HEK293 (cell line): ENCODE data around the gene DMWD.

Experiments
- CTCF ChIA-PET: fragments of 350-600 bp; formaldehyde crosslinking; extraction: SDS; loops from one replicate; lab custom pipeline; 2021; ENCODE audit warnings: antibody characterized with exemption; lab: Yijun Ruan, JAX
- POLR2A ChIA-PET: fragments of 300-600 bp; formaldehyde crosslinking; extraction: SDS; loops from one replicate; lab custom pipeline; 2020; ENCODE audit warnings: antibody characterized with exemption, inconsistent platforms; lab: Yijun Ruan, JAX
- H3K27ac ChIP-seq: fragments of 200-500 bp; sonication (Bioruptor generic); 2 replicates; pipeline ENCODE4 v1.5.1; 2014; ENCODE audit warnings: low read depth, low read length, control low read depth, inconsistent platforms; ENCODE audit errors: extremely low read depth
- H3K36me3 ChIP-seq, 2 experiments: fragments of 200-500 bp in 1 of 2; sonication (Bioruptor generic) in 1 of 2; 1 replicate in 1 of 2; 2 replicates in 1 of 2; pipeline ENCODE4 v1.5.1; 2014 to 2017; ENCODE audit warnings: inconsistent platforms in 2 of 2, low read length in 2 of 2; ENCODE audit not compliant: control insufficient read depth in 2 of 2, insufficient read depth in 1 of 2
- H3K4me1 ChIP-seq: fragments of 200-500 bp; sonication (Bioruptor generic); 2 replicates; pipeline ENCODE4 v1.5.1; 2014; ENCODE audit warnings: mild to moderate bottlenecking, low read length, inconsistent platforms; ENCODE audit not compliant: control insufficient read depth, insufficient read depth
- H3K4me3 ChIP-seq: 2 replicates; pipeline ENCODE4 v1.5.1; 2011; ENCODE audit warnings: low read depth, mild to moderate bottlenecking, control low read depth, low read length, moderate library complexity
- H3K9me3 ChIP-seq: fragments of 200-500 bp; sonication (Bioruptor generic); 2 replicates; pipeline ENCODE4 v1.5.1; 2014; ENCODE audit warnings: low read depth, low read length, inconsistent platforms; ENCODE audit not compliant: control insufficient read depth, insufficient read depth
- FEZF1 ChIP-seq: fragments of 450-650 bp; formaldehyde crosslinking; IDR thresholded peaks from 2 replicates; pipeline ENCODE4 v1.5.1; 2016; ENCODE audit warnings: missing biosample characterization, missing genetic modification characterization
- GLI2 ChIP-seq: fragments of 450-650 bp; formaldehyde crosslinking; IDR thresholded peaks from 2 replicates; pipeline ENCODE4; 2017; ENCODE audit warnings: missing biosample characterization, missing genetic modification characterization, low read depth, borderline replicate concordance
- GLI4 ChIP-seq: fragments of 450-650 bp; formaldehyde crosslinking; IDR thresholded peaks from 2 replicates; pipeline ENCODE4 v1.5.1; 2016; ENCODE audit warnings: missing biosample characterization, missing genetic modification characterization
- HOXA7 ChIP-seq: sonication (generic); formaldehyde crosslinking; IDR thresholded peaks from 2 replicates; pipeline ENCODE4 v1.8.1; 2022; ENCODE audit warnings: missing genetic modification reagents, borderline replicate concordance
- MEIS1 ChIP-seq: sonication (generic); formaldehyde crosslinking; IDR thresholded peaks from 2 replicates; pipeline ENCODE4 v1.8.1; 2022; ENCODE audit warnings: missing genetic modification reagents, mild to moderate bottlenecking, borderline replicate concordance
- REPIN1 ChIP-seq: fragments of 450-650 bp; formaldehyde crosslinking; IDR thresholded peaks from 2 replicates; pipeline ENCODE4 v1.5.1; 2017; ENCODE audit warnings: missing biosample characterization, missing genetic modification characterization, low read depth
- SETDB1 ChIP-seq: IDR thresholded peaks from one replicate; pipeline ENCODE4 v1.6.1; 2017; ENCODE audit warnings: mild to moderate bottlenecking, low read length, moderate library complexity, mixed read lengths; ENCODE audit not compliant: insufficient read length
- SP2 ChIP-seq: fragments of 450-650 bp; formaldehyde crosslinking; IDR thresholded peaks from 2 replicates; pipeline ENCODE4 v1.5.1; 2016; ENCODE audit warnings: missing biosample characterization, missing genetic modification characterization
- ZBTB20 ChIP-seq: fragments of 450-650 bp; formaldehyde crosslinking; IDR thresholded peaks from 2 replicates; pipeline ENCODE4 v1.5.1; 2016; ENCODE audit warnings: missing biosample characterization, missing genetic modification characterization
- ZBTB7A ChIP-seq: fragments of 450-650 bp; formaldehyde crosslinking; IDR thresholded peaks from 2 replicates; pipeline ENCODE4 v1.5.1; 2016; ENCODE audit warnings: low read depth, missing biosample characterization, missing genetic modification characterization
- ZIC2 ChIP-seq: fragments of 450-650 bp; formaldehyde crosslinking; IDR thresholded peaks from 2 replicates; pipeline ENCODE4 v1.5.1; 2016; ENCODE audit warnings: missing biosample characterization, missing genetic modification characterization
- ZNF132 ChIP-seq: fragments of 450-650 bp; formaldehyde crosslinking; IDR thresholded peaks from 2 replicates; pipeline ENCODE4 v1.5.1; 2017; ENCODE audit warnings: missing biosample characterization, missing genetic modification characterization, borderline replicate concordance
- ZNF140 ChIP-seq: fragments of 450-650 bp; formaldehyde crosslinking; IDR thresholded peaks from 2 replicates; pipeline ENCODE4 v1.5.1; 2016; ENCODE audit warnings: missing biosample characterization, missing genetic modification characterization
- ZNF155 ChIP-seq: fragments of 450-650 bp; formaldehyde crosslinking; IDR thresholded peaks from 2 replicates; pipeline ENCODE4 v1.5.1; 2016; ENCODE audit warnings: missing biosample characterization, missing genetic modification characterization
- ZNF175 ChIP-seq: fragments of 450-650 bp; formaldehyde crosslinking; IDR thresholded peaks from 2 replicates; pipeline ENCODE4 v1.5.1; 2016; ENCODE audit warnings: missing biosample characterization, missing genetic modification characterization
- ZNF239 ChIP-seq: fragments of 450-650 bp; formaldehyde crosslinking; IDR thresholded peaks from 2 replicates; pipeline ENCODE4 v1.5.1; 2016; ENCODE audit warnings: missing biosample characterization, missing genetic modification characterization
- ZNF280C ChIP-seq: fragments of 450-650 bp; formaldehyde crosslinking; IDR thresholded peaks from 2 replicates; pipeline ENCODE4 v1.5.1; 2016; ENCODE audit warnings: missing biosample characterization, missing genetic modification characterization
- ZNF433 ChIP-seq: fragments of 450-650 bp; formaldehyde crosslinking; IDR thresholded peaks from 2 replicates; pipeline ENCODE4 v1.5.1; 2016; ENCODE audit warnings: missing biosample characterization, missing genetic modification characterization, low read depth
- ZNF555 ChIP-seq: fragments of 450-650 bp; formaldehyde crosslinking; conservative IDR thresholded peaks from 2 replicates; pipeline ENCODE4 v1.5.1; 2017; ENCODE audit warnings: missing biosample characterization, mild to moderate bottlenecking, missing genetic modification characterization, inconsistent platforms
- ZNF596 ChIP-seq: fragments of 450-650 bp; IDR thresholded peaks from 2 replicates; pipeline ENCODE4 v1.5.0; 2018; ENCODE audit warnings: missing biosample characterization, mild to moderate bottlenecking, missing genetic modification characterization, moderate library complexity
- ZNF610 ChIP-seq: fragments of 450-650 bp; formaldehyde crosslinking; IDR thresholded peaks from 2 replicates; pipeline ENCODE4 v1.5.1; 2016; ENCODE audit warnings: missing biosample characterization, missing genetic modification characterization, borderline replicate concordance
- ZNF654 ChIP-seq: fragments of 450-650 bp; formaldehyde crosslinking; IDR thresholded peaks from 2 replicates; pipeline ENCODE4 v1.5.1; 2016; ENCODE audit warnings: low read depth, missing biosample characterization, missing genetic modification characterization
- ZXDB ChIP-seq: fragments of 450-650 bp; formaldehyde crosslinking; IDR thresholded peaks from 2 replicates; pipeline ENCODE4 v1.5.1; 2016; ENCODE audit warnings: missing biosample characterization, missing genetic modification characterization

The DMWD gene

DNA sequence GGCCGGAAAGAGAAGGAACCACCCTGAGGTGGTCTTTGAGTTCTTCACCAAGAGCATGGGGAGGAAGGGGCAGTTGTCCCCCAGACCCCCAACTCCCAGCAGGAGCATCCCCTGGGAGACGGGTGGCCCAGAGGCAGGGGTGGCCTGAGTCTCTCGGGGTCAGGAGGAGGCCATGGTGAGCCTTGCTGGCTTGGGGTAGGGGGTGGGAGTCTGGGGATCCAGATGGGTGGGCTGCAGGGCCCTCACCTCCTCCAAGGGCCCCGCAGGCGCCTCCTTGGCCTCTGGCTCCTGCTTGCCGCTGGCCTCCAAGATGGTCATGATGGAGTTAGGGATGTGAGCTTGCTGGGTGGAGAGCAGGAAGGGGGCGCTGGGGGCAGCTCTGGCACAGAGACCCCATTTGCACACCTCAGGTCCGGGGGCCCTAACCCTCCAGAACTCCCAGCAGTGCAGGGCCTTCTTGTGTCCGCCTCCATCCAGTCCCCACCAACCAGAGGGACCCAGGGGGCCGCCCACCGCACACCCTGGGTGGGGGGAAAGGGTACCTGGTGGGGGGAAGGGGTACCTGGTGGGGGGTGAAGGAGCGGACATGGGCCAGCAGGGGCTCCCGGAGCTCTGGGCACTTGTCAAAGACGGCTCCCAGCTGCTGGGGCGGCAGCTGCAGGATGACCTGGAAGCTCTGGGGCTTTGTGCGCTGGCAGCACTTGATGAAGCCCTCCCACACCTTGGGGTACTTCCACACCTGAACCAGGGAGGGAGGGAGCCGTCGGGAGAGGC is 23.8 kb upstream of the DMWD start:
- Histone ChIP-seq H3K36me3 (peaks cover 0 to 31% of the 10 kb centered on the region in 2 experiments; a peak in 2 of 3 replicates), H3K4me3 (no peak overlapping the region), H3K27ac (0 out of 2 replicates have a peak overlapping the region, but pooled peaks have one; percentile 30), H3K4me1 (peaks cover 4% of the 10 kb centered on the region; the same call in 1 of the 2 replicates), H3K9me3 (no peaks in the 10 kb centered on the region)
- TF ChIP-seq SETDB1 (no peak), SP2 (no peak), ZNF132 (tag by site-specific recombination) (no peak), ZNF239 (tag by site-specific recombination) (no peak), REPIN1 (tag by site-specific recombination) (no peak), MEIS1 (CRISPR knock-in tag) (no peak), ZBTB7A (tag by site-specific recombination) (no peak), ZNF610 (no peak), ZBTB20 (tag by site-specific recombination) (no peak), GLI2 (tag by site-specific recombination) (no peak), ZNF155 (no peak), FEZF1 (tag by site-specific recombination) (no peak), ZNF654 (tag by site-specific recombination) (no peak), ZIC2 (tag by site-specific recombination) (no peak)
- ChIA-PET POLR2A (interaction anchor here (0.6 to 1.6 kb wide), 11 partner anchors 9 to 203 kb away, joined by 3 to 7 read pairs (median 3); partner anchors contain the start of genes CCDC61, QPCTL and SYMPK), CTCF (interaction anchor here (0.5 to 3.4 kb wide), 58 partner anchors 8 to 1193 kb away, joined by 3 to 80 read pairs (median 5); partner anchors contain the start of genes CCDC61, DMPK, DMWD and FOXA3)

DNA sequence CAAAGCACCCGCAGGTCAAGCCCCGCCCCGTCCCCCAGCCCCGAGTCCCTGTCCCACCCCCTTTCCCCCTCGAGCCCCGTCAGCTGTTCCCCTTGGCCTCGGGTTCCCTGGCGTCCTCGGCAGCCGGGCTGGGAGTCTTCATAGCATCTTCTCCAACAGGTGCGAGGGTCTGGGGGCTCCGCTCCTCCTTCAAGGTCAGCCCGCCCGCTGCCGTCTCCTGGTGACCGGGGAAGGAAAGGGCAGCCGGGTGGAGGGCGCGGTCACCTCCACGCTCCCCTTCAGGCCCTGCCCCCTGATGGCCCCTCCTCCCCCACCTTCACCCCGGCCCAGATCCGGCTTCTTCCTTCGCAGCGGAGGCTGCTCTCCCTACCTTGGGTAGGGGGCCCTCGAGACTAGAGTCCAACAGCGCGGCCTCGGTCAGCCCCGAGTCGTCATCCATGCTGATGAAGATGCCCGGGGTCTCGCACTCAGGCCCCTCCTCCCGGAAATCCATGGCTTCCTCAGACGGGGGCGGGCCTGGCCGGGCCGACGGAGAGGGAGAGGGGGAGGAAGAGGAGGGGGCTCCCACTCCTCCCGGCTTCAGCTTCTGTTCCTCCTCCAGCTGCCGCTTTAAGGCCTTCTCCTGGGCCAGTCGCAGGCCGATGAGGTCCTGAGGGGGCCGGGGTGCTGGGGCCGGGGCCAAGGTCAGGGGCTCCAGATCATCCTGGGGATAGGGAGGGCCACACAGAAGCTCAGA is 23.0 kb upstream of the DMWD start:
- no peak overlapping the region for H3K27ac ChIP-seq
- POLR2A ChIA-PET: interaction anchor here (1.0 kb wide), 1 partner anchor 48 kb away, joined by 8 read pairs; no protein-coding TSS in a partner anchor
- TF ChIP-seq GLI4 (tag by site-specific recombination): no peak
- TF ChIP-seq ZXDB (tag by site-specific recombination): no peak
- no peak for TF ChIP-seq HOXA7 (CRISPR knock-in tag)
- no peak for TF ChIP-seq ZNF175 (tag by site-specific recombination)
- no peak for TF ChIP-seq ZNF140 (tag by site-specific recombination)
- TF ChIP-seq ZNF433: no peak
- no peak for TF ChIP-seq ZNF239 (tag by site-specific recombination)
- TF ChIP-seq ZNF132 (tag by site-specific recombination): no peak
- no peak for TF ChIP-seq ZNF596 (tag by site-specific recombination)
- no peak for TF ChIP-seq ZNF555 (tag by site-specific recombination)
- no peak for TF ChIP-seq ZNF280C (tag by site-specific recombination)

More for the DNA sequence above, 23.0 kb upstream of the DMWD start:
- CTCF ChIA-PET: interaction anchor here (0.6 to 3.4 kb wide), 11 partner anchors 11 to 442 kb away, joined by 3 to 80 read pairs (median 12); partner anchors contain the start of genes FOXA3, MYPOP and SYMPK
- Histone ChIP-seq H3K9me3 (no peaks in the 10 kb centered on the region), H3K4me3 (no peak overlapping the region), H3K36me3 (peaks cover 0 to 24% of the 10 kb centered on the region in 2 experiments; a peak in 2 of 3 replicates), H3K4me1 (peaks cover 4% of the 10 kb centered on the region; the same call in 1 of the 2 replicates)
